HG03439 (cell line): Measurements from ENCODE around the gene FGFR3.
"Not testable (repeated sequence)": the region's sequence is repeated elsewhere in the genome, so short reads cannot be mapped to it uniquely, and the experiment has no call there.

Experiments
- ATAC-seq: cut with Tn5 transposase; IDR thresholded peaks from one replicate; pipeline ENCODE4 v1.9.1; 2021; ENCODE audit warnings: mild to moderate bottlenecking, moderate library complexity; ENCODE audit not compliant: unreplicated experiment

The FGFR3 gene

DNA sequence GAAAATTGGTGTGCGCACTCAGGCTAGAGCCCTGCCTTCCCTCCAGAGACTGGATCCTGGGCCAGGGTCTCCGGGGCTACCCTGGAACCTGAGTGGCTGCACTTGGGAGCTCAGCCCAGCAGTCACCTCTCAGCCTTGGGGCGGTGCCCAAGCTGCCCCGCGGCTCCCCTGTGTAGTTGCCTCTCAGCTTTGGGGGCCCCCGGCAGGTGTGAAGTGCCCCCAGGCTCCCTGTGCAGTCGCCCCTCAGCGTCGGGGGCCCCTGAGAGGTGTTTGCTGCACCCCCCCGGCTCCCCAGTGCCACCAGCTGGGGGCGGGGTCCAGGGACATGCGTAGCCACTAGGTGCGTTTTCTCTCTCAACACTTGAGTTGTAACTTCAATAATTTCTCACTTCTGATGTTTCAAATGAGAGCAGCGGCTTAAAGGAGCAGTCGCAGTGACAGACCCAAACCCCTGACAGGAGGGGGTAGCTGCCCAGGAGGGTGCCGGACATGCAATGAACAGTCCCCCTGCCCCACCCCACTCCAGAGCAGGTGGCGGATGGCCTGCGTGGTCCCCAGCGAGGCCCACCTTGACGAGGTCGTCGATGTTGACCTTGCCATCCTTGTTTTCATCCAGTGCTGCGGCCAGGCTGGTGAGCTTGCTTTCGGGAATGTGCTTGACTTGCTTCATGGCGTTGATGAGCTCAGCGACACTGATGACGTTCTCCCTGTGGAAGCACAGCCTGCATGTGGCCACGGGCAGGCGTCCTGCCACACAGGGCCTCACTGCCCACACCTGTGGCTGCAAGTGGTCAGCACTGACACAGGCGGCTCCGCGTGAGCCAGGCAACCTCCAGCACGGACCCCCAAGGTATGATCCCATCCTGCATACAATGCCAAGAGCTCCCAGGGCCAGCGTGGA is 22.3 kb downstream of the FGFR3 start:
- no peak for ATAC-seq

GRCh38 chr4:1815997-1816860 is 23.1 kb downstream of the FGFR3 start:
- ATAC-seq = no peak

GRCh38 chr4:1819284-1819683 is 26.2 kb downstream of the FGFR3 start:
- no peak for ATAC-seq

DNA sequence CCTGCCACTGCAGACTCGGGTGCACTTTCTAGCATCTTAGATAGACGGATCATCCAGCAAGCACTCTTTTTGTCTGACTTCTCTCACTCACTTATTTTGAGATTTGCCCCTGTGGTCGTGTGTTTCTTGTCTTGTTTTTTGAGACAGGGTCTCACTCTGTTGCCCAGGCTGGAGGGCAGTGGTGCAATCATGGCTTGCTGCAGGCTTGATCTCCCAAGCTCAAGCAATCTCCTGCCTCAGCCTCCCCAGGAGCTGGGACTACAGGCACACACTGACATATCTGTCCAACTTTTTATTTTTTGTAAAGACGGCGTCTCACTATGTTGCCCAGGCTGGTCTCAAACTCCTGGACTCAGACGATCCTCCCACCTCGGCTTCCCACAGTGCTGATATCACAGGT is 26.7 kb downstream of the FGFR3 start:
- ATAC-seq = no peak

DNA sequence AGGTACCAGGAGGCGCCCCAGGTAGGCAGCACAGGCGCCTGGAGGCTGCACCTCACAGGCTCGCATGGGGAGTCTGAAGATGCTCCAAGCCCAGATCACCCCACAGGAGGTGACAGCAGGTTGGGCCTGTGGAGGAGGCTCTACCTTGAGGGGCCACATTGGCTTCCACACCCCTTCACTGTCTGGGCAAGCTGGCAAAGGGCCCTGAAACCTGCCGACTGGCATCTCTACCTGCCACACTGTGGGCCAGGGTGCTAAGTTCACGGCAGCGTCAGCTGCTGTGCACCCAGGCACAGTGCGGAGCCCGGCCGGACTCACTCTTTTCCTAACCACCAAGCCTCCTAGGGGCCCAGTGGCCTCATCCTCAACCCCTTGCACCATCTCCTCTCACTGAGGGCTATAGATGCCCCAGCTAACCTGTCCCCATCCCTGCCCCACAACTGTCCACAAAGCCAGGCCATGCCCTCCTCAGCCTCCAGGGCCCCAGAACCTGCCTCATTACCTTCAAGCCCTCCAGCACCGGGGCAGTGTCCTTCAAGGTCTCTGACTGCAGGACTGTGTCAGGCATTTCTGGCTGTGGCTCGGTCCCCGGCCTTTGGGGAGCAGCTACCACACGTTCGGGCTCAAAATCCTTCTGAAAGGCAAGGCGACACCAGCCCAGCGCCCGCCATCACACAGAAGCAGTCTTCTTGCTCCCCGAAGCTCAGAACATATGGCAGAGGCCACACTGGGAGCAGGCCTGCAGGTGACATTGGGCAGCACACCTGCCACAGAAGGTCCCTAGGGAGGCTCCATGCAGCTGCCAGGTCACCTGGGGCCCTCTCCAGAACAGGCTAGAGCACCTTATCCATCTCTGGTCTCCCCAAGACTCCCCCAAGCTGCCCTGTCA is 28.8 kb downstream of the FGFR3 start:
- ATAC-seq = no peak

DNA sequence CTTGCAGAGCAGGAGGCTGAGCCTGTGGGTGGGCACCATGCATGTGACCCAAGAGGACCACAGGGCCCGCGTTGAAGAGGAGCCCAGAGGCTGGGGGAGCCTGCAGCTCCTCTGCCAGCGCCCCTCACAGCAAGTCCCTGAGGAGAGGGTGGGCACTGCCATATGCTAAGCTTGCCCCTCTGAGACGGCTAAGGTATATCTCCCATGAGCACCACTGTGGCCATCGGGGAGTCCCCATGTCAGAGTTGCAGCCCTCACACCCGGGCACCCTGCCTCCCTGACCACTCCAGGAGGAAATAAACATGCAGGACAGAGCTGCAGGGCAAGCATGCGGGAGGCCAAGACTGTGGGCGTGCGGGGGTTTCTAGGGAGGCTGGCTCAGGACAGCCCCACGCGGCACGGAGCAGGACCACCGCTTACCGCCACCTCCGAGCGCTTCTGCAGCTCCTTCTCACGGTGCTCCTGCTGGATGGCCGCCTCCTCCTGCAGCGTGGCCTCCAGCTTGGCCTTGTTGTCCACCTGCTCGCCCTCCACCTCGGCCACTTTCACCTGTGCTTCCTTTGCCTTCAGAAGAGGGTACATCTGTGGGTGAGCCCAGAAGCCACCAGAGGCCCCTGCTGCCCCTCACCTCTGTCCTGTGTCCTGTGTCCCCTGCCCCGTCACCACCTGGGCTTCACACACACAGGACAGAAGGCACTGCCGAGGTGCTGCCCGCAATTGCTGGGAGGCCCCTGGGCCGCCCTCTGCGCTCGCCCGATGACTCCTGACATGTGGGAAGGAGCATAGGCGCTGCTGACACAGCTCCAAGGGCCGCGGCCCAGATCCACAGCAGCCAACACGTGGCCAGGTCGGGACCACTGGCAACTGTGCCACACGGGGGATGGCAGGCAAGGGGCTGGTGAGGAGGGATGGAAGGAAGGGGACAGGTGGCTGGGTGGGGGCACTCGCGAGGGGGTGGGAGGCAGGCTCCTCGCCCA is 29.8 kb downstream of the FGFR3 start:
- no peak for ATAC-seq

GRCh38 chr4:1823545-1823932 is 30.4 kb downstream of the FGFR3 start:
- no peak for ATAC-seq

DNA sequence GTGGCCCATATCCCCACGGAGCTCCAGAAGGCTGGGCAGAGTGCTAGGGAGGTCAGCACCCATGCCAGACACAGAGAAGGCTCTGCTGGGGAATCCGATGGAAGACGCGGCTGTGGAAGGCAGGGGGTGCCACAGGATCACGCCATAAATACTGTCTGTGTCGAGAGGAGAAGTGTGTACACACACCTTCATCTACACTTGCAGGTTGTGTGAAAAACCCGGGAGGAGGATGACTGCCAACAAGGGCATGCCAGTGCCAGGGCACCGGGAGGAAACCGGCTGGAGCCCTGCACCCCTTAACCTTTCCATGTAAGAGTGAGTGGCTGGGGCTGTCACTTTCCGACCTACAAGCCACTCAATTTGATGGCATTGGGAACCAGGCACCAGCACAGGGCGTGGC is 31.7 kb downstream of the FGFR3 start:
- no peak for ATAC-seq

GRCh38 chr4:1825326-1825725 is 32.2 kb downstream of the FGFR3 start:
- no peak for ATAC-seq

GRCh38 chr4:1826531-1827350 is 33.6 kb downstream of the FGFR3 start:
- no peak for ATAC-seq

- ATAC-seq = no peak
Observed at GRCh38 chr4:1830234-1830633, 37.1 kb downstream of the FGFR3 start.

- no peak for ATAC-seq
Observed at GRCh38 chr4:1830642-1831228, 37.6 kb downstream of the FGFR3 start.

DNA sequence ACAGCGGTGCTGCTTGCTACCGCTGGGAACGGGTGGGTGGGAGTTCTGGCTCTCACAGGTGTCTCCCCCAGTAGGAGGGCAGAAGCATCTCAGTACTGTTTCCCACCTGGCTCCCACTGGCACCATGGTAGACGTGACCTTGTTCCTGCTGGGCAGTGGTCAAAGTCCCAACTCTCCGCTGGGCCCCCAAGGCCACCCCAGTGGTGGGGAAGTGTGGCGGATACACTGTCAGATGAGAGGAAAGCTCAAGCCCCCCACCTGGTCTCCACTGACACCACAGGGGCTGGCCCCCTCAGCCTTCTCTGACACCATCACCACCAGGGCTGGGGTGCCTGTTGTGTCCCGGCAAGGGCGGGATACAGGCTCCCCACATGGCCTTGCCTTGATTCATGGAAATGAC is 38.2 kb downstream of the FGFR3 start:
- no peak for ATAC-seq

GRCh38 chr4:1832690-1833089 is 39.6 kb downstream of the FGFR3 start:
- no peak for ATAC-seq

GRCh38 chr4:1833307-1834046 is 40.4 kb downstream of the FGFR3 start:
- no peak for ATAC-seq

DNA sequence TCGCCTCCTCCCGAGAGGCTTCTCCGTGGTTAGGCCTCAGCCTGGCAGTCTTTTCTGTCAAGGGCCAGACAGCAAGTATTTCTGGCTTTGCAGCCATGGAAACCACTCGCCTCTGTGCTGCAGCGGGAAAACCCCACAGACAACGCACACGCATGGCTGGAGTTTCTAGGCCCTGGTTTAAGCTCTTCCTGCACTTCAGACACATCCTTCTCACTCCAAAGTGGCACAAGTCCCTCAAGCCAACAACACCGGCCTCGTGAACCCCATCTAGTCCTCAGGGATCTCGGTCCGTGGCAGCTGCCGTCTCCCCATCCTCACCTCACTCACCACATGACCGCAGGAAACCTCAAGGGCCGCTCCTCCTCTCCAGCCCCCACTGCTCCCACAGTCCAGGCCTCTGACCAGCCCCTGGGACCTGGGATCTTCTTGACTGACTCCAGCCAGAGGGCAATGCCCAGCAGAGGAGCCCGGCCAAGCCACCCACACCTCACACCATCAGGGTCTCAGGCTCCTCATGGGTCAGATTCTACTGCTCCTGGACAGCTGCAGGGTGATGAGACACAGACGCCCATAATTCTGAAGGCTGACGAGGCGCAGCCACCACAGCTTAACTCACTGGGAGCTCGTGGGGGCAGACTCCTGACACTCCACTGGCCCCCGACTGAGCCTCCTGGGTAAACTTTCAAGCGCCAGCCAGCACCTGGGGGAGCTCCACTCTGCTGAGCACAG is 41.1 kb downstream of the FGFR3 start:
- no peak for ATAC-seq

DNA sequence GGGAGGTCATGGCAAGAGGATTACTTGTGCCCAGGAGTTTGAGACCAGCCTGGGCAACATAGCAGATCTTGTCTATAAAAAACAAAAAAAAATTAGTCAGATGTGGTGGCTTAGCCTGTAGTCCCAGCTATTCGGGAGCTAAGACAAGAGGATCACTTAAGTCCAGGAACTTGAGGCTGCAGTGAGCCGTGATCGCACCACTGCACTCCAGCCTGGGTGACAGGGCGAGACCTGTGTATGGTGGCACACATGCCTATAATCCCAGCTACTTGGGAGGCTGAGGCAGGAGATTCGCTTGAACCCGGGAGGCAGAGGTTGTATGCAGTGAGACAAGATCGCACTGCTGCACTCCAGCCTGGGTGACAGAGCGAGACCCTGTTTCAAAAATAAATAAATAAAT is 42.7 kb downstream of the FGFR3 start:
- ATAC-seq = not testable (repeated sequence)
